GM04504 (cell line): ENCODE data around the gene KCTD15.
A peak's percentile ranks its signal among the peaks of the same experiment; 100 is the strongest.

ENCODE experiments used
- DNase-seq: peaks from one replicate; pipeline ENCODE4 v3.0.0-alpha.2; 2012; ENCODE audit warnings: low read depth

The KCTD15 gene

DNA sequence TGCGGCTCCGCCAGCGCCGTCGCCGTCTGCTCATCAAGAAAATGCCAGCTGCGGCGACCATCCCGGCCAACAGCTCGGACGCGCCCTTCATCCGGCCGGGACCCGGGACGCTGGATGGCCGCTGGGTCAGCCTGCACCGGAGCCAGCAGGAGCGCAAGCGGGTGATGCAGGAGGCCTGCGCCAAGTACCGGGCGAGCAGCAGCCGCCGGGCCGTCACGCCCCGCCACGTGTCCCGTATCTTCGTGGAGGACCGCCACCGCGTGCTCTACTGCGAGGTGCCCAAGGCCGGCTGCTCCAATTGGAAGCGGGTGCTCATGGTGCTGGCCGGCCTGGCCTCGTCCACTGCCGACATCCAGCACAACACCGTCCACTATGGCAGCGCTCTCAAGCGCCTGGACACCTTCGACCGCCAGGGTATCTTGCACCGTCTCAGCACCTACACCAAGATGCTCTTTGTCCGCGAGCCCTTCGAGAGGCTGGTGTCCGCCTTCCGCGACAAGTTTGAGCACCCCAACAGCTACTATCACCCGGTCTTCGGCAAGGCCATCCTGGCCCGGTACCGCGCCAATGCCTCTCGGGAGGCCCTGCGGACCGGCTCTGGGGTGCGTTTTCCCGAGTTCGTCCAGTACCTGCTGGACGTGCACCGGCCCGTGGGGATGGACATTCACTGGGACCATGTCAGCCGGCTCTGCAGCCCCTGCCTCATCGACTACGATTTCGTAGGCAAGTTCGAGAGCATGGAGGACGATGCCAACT is 24.4 kb upstream of the KCTD15 start:
- DNase-seq, result no peak

DNA sequence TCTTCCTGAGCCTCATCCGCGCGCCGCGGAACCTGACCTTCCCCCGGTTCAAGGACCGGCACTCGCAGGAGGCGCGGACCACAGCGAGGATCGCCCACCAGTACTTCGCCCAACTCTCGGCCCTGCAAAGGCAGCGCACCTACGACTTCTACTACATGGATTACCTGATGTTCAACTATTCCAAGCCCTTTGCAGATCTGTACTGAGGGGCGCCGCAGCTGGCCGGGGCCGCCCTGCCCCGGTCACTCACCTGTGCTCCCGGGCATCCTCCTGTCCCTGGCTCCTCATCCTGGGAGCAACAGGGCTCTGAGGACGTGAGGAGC is 23.9 kb upstream of the KCTD15 start:
- DNase-seq, result no peak

DNA sequence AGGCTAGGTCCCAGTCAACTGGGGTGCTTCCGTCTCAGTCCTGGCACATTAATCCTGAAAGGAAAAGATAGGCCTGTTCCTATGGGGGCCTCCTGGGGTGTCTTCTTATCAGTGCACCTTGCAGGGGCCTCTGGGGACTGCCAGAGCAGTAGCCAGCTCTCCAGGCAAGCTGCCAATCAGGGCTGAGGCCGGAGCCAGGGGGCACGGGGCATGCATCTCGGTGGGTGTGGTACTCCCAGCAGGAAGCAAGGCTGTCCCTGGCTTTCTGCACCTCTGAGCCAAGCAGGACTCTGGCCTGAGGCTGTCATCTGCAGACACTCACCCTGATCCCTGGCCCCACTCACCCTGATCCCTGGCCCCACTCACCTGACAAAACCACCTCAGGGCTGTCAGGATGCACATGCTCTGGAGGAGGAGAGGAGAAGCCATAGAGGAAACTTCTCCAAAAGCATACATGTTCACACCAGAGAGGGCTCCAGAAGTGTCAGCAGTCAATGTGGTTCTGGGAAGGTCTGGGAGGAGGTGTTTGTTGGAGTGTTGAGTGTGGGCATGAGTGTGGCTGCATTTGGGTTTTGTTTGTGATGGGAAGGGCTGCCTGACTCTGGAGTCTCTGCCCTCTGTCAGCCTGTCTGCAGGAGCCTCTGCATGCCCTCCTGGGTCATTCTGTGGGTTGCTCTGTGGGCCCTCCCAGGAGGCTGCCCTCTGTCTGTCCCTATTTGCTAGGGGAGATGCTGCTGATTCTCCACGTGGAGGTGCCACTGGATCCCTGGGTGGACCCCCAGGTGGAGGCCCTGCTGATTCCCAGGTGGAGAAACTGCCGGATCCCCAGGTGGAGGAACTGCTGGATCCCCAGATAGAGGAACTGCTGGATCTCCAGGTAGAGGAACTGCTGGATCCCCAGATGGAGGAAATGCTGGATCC is 22.7 kb upstream of the KCTD15 start:
- DNase-seq, result no peak

- DNase-seq, result no peak
Measured at GRCh38 chr19:33774751-33775150, 21.9 kb upstream of the KCTD15 start.

DNA sequence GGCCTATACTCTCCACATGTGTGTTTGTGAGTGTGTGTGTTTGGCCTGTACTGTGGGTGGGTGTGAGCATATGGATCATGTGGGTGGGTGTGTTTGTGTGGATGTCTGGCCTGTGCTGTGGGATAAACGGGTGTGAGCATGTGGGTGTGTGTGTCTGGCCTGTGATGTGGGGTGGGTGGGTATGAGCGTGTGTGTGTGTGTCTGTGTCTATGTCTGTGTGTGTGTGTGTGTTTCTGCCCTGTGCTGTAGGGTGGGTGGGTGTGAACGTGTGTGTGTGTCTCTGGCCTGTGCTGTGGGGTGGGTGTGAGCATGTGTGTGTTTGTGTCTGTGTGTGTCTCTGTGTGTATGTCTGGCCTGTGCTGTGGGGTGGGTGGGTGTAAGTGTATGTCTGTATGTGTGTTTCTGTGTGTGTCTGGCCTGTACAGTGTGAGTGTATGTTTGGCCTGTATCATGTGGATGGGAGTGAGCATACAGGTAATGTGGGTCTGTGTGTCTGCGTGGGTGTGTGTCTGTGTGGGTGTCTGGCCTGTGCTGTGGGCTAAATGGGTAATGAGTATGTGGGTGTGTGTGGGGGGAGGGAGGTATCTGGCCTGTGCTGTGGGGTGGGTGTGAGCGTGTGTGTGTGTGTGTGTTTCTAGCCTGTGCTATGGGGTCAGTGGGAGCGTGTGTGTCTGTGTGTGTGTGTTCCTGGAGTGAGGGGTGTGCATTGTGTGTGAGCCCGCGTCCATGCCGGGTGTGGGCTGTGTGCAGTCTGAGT is 20.8 kb upstream of the KCTD15 start:
- no peak for DNase-seq

DNA sequence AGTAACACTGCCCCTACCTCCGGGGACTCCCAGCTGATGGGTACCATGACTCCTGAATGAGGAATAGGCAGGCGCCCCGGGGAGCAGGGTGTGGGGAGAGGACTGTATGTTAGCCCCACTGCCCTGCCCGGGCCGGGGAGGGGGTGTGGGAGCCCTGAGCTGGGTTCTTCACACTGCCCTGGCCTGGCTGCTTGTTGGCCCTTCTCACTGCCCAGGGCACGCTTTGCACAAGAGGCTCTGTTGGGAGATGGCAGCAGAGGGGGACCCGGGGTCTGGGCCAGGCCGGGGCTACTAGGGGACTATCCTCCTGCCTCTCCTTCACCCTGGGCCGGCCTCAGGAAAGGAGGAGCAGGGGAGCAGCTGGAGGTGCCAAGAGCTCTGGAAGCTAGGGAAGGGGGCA is 19.3 kb upstream of the KCTD15 start:
- no peak for DNase-seq

GRCh38 chr19:33777753-33778088 is 18.9 kb upstream of the KCTD15 start:
- no peak for DNase-seq

- DNase-seq, result no peak
Measured at GRCh38 chr19:33778089-33778791, 18.4 kb upstream of the KCTD15 start.

GRCh38 chr19:33779849-33780248 is 16.8 kb upstream of the KCTD15 start:
- no peak for DNase-seq

DNA sequence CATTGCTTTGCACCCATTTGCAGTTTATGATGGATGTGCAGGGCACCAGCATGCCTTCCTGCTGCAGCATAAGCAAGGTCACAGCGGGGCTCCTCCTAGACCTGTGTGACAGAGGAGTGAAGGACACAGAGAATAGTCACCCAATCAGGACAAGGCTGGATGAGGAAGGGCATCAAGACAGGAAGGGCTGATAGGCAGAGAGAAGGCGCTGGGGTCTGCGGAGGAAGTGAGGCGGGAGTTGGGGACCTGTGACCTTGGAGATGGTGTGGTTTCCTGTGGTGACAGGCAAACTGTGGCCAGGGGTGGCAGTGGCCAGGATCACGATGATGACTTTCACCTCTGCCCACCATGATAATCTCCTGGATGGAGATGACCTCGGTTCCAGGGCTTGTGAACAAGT is 16.4 kb upstream of the KCTD15 start:
- no peak for DNase-seq

GRCh38 chr19:33780746-33781145 is 15.9 kb upstream of the KCTD15 start:
- DNase-seq, result no peak

DNA sequence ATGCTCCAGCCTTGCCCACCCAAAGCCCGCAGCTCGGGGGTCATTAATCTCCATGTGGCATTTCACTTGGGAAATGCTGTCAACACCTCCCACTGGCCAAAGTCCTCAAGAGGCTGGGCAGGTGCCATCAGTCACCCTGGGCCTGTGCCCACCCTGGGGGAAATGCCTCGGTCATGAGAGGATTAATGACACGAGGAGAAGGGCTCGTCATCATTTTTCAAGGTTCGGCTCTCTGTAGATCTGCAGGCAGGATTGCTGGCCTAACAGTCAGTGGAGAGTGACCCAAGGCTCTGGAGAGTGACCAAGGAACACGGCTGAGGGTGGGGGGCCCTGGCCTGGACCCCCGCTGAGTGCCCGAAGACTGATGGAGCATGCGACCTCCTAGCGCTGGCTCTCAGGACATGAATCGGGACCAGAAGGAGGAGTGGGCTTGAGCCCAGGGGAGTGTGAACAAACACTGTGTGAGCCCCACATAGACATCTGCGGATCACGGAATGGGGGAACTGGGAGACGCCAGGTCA is 15.2 kb upstream of the KCTD15 start:
- no peak for DNase-seq

DNA sequence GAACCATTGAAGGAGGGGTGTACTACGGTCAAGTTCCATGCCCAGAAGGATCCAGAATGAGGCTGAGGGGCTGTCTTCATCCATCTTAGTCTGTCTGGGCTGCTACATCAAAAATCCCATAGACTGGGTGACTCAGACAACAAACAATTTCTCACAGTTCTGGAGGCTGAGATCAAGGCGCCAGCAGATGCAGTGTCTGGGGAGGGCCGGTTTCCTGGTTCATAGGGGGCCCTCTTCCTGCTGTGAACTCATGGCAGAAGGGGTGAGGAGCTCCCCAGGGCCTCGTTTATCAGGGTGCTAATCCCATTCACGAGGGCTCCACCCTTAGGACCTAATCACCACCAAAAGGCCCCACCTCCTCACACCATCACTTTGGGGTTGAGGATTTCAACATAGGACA is 14.7 kb upstream of the KCTD15 start:
- no peak for DNase-seq

GRCh38 chr19:33784432-33784831 is 12.2 kb upstream of the KCTD15 start:
- no peak for DNase-seq

- no peak for DNase-seq
Measured at GRCh38 chr19:33785795-33786194, 10.9 kb upstream of the KCTD15 start.

GRCh38 chr19:33788676-33789075 is 8.0 kb upstream of the KCTD15 start:
- no peak for DNase-seq

- DNase-seq, result no peak
Measured at GRCh38 chr19:33789344-33789743, 7.3 kb upstream of the KCTD15 start.

GRCh38 chr19:33794683-33795369 is 1.8 kb upstream of the KCTD15 start:
- no peak for DNase-seq

- DNase-seq, result peak; percentile 64
Measured at GRCh38 chr19:33795370-33796163, 1.1 kb upstream of the KCTD15 start.
